Peyer's patch (tissue), 4 donors: Measurements from ENCODE around the gene EXOC4.

Experiments used
- POLR2A ChIP-seq, 2 donors: fragments of 450-650 bp; IDR thresholded peaks; one replicate each; pipeline ENCODE4 v1.5.1; 2017; ENCODE audit warnings: antibody characterized with exemption in 2 of 2, mild to moderate bottlenecking in 2 of 2, moderate library complexity in 2 of 2
- TF ChIP-seq, protein P1 (sequence below), 6 experiments: fragments of 450-650 bp in 4 of 6; fragments of 200-600 bp in 2 of 6; sonication (generic) in 1 of 6; IDR thresholded peaks; one replicate each; pipeline ENCODE4 v1.5.1; 2017 to 2019; ENCODE audit warnings: antibody characterized with exemption in 6 of 6, mild to moderate bottlenecking in 3 of 6, moderate library complexity in 1 of 6

DNA sequence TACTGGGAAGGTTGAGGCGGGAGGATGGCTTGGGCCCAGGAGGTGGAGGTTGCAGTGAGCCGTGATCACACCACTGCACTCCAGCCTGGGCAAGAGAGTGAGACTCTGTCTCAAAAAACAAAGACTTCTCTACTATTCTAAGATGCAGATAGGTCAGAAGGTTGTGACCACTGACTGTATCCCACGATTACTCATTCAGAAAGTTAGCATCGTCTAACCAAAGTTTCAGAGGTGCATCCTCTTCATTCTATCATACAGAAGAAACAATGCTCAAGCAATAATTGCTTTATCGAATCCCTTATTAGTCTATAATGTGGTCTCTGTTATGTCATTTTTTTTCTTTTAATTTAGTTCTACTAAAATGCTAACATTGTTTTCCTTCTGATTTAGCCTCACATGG is 525.6 kb downstream of the EXOC4 start:
- TF ChIP-seq, protein P1, sequence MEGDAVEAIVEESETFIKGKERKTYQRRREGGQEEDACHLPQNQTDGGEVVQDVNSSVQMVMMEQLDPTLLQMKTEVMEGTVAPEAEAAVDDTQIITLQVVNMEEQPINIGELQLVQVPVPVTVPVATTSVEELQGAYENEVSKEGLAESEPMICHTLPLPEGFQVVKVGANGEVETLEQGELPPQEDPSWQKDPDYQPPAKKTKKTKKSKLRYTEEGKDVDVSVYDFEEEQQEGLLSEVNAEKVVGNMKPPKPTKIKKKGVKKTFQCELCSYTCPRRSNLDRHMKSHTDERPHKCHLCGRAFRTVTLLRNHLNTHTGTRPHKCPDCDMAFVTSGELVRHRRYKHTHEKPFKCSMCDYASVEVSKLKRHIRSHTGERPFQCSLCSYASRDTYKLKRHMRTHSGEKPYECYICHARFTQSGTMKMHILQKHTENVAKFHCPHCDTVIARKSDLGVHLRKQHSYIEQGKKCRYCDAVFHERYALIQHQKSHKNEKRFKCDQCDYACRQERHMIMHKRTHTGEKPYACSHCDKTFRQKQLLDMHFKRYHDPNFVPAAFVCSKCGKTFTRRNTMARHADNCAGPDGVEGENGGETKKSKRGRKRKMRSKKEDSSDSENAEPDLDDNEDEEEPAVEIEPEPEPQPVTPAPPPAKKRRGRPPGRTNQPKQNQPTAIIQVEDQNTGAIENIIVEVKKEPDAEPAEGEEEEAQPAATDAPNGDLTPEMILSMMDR (IDR thresholded peaks at IDR 0.05) = no peak
- TF ChIP-seq POLR2A (IDR thresholded peaks at IDR 0.05) = no peak
